HEK293 (cell line): Measurements from ENCODE around the gene TRPC4AP.

Experiments used
- CTCF ChIA-PET: fragments of 350-600 bp; formaldehyde crosslinking; extraction: SDS; loops from one replicate; lab custom pipeline; 2021; ENCODE audit warnings: antibody characterized with exemption; lab: Yijun Ruan, JAX
- POLR2A ChIA-PET: fragments of 300-600 bp; formaldehyde crosslinking; extraction: SDS; loops from one replicate; lab custom pipeline; 2020; ENCODE audit warnings: antibody characterized with exemption, inconsistent platforms; lab: Yijun Ruan, JAX
- H3K27ac ChIP-seq: fragments of 200-500 bp; sonication (Bioruptor generic); 2 replicates; pipeline ENCODE4 v1.5.1; 2014; ENCODE audit warnings: low read depth, low read length, control low read depth, inconsistent platforms; ENCODE audit errors: extremely low read depth
- H3K36me3 ChIP-seq, 2 experiments: fragments of 200-500 bp in 1 of 2; sonication (Bioruptor generic) in 1 of 2; 1 replicate in 1 of 2; 2 replicates in 1 of 2; pipeline ENCODE4 v1.5.1; 2014 to 2017; ENCODE audit warnings: inconsistent platforms in 2 of 2, low read length in 2 of 2; ENCODE audit not compliant: control insufficient read depth in 2 of 2, insufficient read depth in 1 of 2
- H3K4me1 ChIP-seq: fragments of 200-500 bp; sonication (Bioruptor generic); 2 replicates; pipeline ENCODE4 v1.5.1; 2014; ENCODE audit warnings: mild to moderate bottlenecking, low read length, inconsistent platforms; ENCODE audit not compliant: control insufficient read depth, insufficient read depth
- H3K4me3 ChIP-seq: 2 replicates; pipeline ENCODE4 v1.5.1; 2011; ENCODE audit warnings: low read depth, mild to moderate bottlenecking, control low read depth, low read length, moderate library complexity
- H3K9me3 ChIP-seq: fragments of 200-500 bp; sonication (Bioruptor generic); 2 replicates; pipeline ENCODE4 v1.5.1; 2014; ENCODE audit warnings: low read depth, low read length, inconsistent platforms; ENCODE audit not compliant: control insufficient read depth, insufficient read depth
- GLI2 ChIP-seq: fragments of 450-650 bp; formaldehyde crosslinking; IDR thresholded peaks from 2 replicates; pipeline ENCODE4; 2017; ENCODE audit warnings: missing biosample characterization, missing genetic modification characterization, low read depth, borderline replicate concordance
- ZBTB1 ChIP-seq: fragments of 450-650 bp; formaldehyde crosslinking; IDR thresholded peaks from 2 replicates; pipeline ENCODE4 v1.5.1; 2016; ENCODE audit warnings: missing biosample characterization, missing genetic modification characterization
- ZNF223 ChIP-seq: fragments of 450-650 bp; formaldehyde crosslinking; IDR thresholded peaks from 2 replicates; pipeline ENCODE4 v1.5.1; 2016; ENCODE audit warnings: missing biosample characterization, missing genetic modification characterization
- ZNF302 ChIP-seq: fragments of 450-650 bp; formaldehyde crosslinking; IDR thresholded peaks from 2 replicates; pipeline ENCODE4 v1.5.1; 2016; ENCODE audit warnings: missing biosample characterization, missing genetic modification characterization, low read depth
- ZNF324 ChIP-seq: fragments of 450-650 bp; formaldehyde crosslinking; IDR thresholded peaks from 2 replicates; pipeline ENCODE4 v1.5.1; 2016; ENCODE audit warnings: missing biosample characterization, missing genetic modification characterization
- ZNF423 ChIP-seq: fragments of 450-650 bp; formaldehyde crosslinking; IDR thresholded peaks from 2 replicates; pipeline ENCODE4 v1.5.1; 2016; ENCODE audit warnings: missing biosample characterization, missing genetic modification characterization
- ZNF510 ChIP-seq: fragments of 450-650 bp; formaldehyde crosslinking; IDR thresholded peaks from 2 replicates; pipeline ENCODE4 v1.5.1; 2018; ENCODE audit warnings: mild to moderate bottlenecking, missing genetic modification characterization, missing biosample characterization; ENCODE audit not compliant: insufficient replicate concordance
- ZNF600 ChIP-seq: fragments of 450-650 bp; formaldehyde crosslinking; IDR thresholded peaks from 2 replicates; pipeline ENCODE4 v1.5.1; 2016; ENCODE audit warnings: missing biosample characterization, missing genetic modification characterization
- ZNF629 ChIP-seq: fragments of 450-650 bp; formaldehyde crosslinking; IDR thresholded peaks from 2 replicates; pipeline ENCODE4 v1.5.1; 2017; ENCODE audit warnings: missing biosample characterization, missing genetic modification characterization
- ZNF677 ChIP-seq: fragments of 450-650 bp; IDR thresholded peaks from 2 replicates; pipeline ENCODE4 v1.5.0; 2018; ENCODE audit warnings: missing biosample characterization, mild to moderate bottlenecking, missing genetic modification characterization, moderate library complexity
- TF ChIP-seq, protein P1 (sequence below): fragments of 450-650 bp; formaldehyde crosslinking; IDR thresholded peaks from 2 replicates; pipeline ENCODE4 v1.5.1; 2016; ENCODE audit warnings: missing biosample characterization, missing genetic modification characterization
- TF ChIP-seq, protein P2 (sequence below): fragments of 450-650 bp; formaldehyde crosslinking; IDR thresholded peaks from 2 replicates; pipeline ENCODE4 v1.5.1; 2016; ENCODE audit warnings: missing biosample characterization, missing genetic modification characterization
- TF ChIP-seq, protein P3 (sequence below): fragments of 450-650 bp; formaldehyde crosslinking; IDR thresholded peaks from 2 replicates; pipeline ENCODE4 v1.5.1; 2017; ENCODE audit warnings: missing biosample characterization, missing genetic modification characterization
- TF ChIP-seq, protein P4 (sequence below): fragments of 450-650 bp; formaldehyde crosslinking; IDR thresholded peaks from 2 replicates; pipeline ENCODE4 v1.5.1; 2016; ENCODE audit warnings: missing biosample characterization, missing genetic modification characterization
- TF ChIP-seq, protein P5 (sequence below): fragments of 450-650 bp; formaldehyde crosslinking; IDR thresholded peaks from 2 replicates; pipeline ENCODE4 v1.5.1; 2016; ENCODE audit warnings: missing biosample characterization, missing genetic modification characterization

Gene TRPC4AP

DNA sequence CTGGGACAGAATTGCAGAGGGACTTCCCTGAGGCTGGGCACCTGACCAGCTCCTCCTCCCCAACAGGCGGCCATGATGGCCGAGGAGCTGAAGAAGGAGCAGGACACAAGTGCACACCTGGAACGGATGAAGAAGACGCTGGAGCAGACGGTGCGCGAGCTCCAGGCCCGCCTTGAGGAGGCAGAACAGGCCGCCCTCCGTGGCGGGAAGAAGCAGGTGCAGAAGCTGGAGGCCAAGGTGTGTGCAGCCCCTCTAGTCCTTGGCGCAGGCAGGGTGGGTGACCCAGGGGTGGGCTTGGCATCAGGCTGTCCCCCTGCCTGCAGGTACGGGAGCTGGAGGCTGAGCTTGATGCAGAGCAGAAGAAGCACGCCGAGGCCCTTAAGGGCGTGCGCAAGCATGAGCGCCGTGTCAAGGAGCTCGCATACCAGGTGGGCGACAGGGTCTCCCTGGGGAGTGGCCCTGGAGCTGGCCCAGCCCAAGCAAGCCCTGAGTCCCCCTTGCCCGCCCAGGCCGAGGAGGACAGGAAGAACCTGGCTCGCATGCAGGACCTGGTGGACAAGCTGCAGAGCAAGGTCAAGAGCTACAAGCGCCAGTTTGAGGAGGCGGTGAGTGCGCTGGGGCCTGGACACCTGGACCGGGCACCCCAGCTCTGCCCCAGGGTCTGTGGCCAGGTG is 91.5 kb downstream of the TRPC4AP start:
- Histone ChIP-seq H3K4me3 (no peak overlapping the region), H3K4me1 (no peaks in the 10 kb centered on the region), H3K9me3 (no peaks in the 10 kb centered on the region), H3K27ac (no peak overlapping the region), H3K36me3 (peaks cover 0 to 94% of the 10 kb centered on the region in 2 experiments; a peak in 2 of 3 replicates)
- no peak for TF ChIP-seq ZBTB1
- TF ChIP-seq, protein P1, sequence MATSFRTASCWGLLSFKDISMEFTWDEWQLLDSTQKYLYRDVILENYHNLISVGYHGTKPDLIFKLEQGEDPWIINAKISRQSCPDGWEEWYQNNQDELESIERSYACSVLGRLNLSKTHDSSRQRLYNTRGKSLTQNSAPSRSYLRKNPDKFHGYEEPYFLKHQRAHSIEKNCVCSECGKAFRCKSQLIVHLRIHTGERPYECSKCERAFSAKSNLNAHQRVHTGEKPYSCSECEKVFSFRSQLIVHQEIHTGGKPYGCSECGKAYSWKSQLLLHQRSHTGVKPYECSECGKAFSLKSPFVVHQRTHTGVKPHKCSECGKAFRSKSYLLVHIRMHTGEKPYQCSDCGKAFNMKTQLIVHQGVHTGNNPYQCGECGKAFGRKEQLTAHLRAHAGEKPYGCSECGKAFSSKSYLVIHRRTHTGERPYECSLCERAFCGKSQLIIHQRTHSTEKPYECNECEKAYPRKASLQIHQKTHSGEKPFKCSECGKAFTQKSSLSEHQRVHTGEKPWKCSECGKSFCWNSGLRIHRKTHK, result no peak
- no peak for TF ChIP-seq GLI2 (tag by site-specific recombination)
- ChIA-PET POLR2A (no interaction called here), CTCF (interaction anchor here (0.6 to 1.1 kb wide), 7 partner anchors 9 to 277 kb away, joined by 3 to 5 read pairs (median 4); no protein-coding TSS in a partner anchor)

DNA sequence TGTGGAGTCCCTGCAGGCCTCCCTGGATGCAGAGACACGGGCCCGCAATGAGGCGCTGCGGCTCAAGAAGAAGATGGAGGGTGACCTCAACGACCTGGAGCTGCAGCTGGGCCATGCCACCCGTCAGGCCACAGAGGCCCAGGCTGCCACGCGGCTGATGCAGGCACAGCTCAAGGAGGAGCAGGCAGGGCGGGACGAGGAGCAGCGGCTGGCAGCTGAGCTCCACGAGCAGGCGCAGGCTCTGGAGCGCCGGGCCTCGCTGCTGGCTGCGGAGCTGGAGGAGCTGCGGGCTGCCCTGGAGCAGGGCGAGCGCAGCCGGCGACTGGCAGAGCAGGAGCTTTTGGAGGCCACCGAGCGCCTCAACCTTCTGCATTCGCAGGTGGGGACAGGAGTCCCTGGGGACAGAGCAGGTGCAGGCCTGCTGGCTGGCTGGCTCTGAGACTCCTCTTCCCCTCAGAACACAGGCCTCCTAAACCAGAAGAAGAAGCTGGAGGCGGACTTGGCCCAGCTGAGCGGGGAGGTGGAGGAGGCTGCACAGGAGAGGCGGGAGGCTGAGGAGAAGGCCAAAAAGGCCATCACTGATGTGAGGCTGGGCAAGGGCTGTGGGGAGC is 92.2 kb downstream of the TRPC4AP start:
- Histone ChIP-seq H3K4me3 (no peak overlapping the region), H3K4me1 (no peaks in the 10 kb centered on the region), H3K27ac (no peak overlapping the region), H3K36me3 (peaks cover 0 to 94% of the 10 kb centered on the region in 2 experiments; a peak in 2 of 3 replicates), H3K9me3 (no peaks in the 10 kb centered on the region)
- POLR2A ChIA-PET, result no interaction called here
- CTCF ChIA-PET, result interaction anchor here (0.6 to 0.7 kb wide), 3 partner anchors 8 to 276 kb away, joined by 3 to 4 read pairs (median 3); no protein-coding TSS in a partner anchor
- peak; percentile 84 for TF ChIP-seq ZNF600 (tag by site-specific recombination)
- no peak for TF ChIP-seq ZNF510 (tag by site-specific recombination)
- TF ChIP-seq ZNF223, result 0 out of 2 replicates have a peak, but pooled peaks have one; percentile 48

DNA sequence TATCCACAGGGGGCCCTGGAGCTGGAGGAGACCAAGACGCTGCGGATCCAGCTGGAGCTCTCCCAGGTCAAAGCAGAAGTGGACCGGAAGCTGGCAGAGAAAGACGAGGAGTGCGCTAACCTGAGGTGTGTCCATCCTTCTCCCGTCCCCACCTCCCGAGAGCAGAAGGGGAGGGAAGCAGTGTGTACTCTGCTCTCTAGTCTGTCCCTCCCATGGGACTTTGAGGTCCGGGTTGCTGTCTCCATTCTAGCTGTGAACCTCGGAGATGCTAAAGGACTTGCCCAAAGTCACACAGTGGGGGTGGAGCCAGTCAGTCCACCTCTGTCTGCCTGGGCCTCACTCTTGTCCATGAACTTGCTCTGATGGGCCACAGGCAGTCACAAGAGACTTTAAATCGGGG is 92.8 kb downstream of the TRPC4AP start:
- ChIA-PET CTCF (interaction anchor here (0.6 kb wide), 2 partner anchors 29 to 97 kb away, joined by 3 to 5 read pairs; no protein-coding TSS in a partner anchor), POLR2A (no interaction called here)
- TF ChIP-seq, protein P2, sequence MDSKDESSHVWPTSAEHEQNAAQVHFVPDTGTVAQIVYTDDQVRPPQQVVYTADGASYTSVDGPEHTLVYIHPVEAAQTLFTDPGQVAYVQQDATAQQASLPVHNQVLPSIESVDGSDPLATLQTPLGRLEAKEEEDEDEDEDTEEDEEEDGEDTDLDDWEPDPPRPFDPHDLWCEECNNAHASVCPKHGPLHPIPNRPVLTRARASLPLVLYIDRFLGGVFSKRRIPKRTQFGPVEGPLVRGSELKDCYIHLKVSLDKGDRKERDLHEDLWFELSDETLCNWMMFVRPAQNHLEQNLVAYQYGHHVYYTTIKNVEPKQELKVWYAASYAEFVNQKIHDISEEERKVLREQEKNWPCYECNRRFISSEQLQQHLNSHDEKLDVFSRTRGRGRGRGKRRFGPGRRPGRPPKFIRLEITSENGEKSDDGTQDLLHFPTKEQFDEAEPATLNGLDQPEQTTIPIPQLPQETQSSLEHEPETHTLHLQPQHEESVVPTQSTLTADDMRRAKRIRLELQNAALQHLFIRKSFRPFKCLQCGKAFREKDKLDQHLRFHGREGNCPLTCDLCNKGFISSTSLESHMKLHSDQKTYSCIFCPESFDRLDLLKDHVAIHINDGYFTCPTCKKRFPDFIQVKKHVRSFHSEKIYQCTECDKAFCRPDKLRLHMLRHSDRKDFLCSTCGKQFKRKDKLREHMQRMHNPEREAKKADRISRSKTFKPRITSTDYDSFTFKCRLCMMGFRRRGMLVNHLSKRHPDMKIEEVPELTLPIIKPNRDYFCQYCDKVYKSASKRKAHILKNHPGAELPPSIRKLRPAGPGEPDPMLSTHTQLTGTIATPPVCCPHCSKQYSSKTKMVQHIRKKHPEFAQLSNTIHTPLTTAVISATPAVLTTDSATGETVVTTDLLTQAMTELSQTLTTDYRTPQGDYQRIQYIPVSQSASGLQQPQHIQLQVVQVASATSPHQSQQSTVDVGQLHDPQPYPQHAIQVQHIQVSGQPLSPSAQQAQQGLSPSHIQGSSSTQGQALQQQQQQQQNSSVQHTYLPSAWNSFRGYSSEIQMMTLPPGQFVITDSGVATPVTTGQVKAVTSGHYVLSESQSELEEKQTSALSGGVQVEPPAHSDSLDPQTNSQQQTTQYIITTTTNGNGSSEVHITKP (tag by site-specific recombination), result 0 out of 2 replicates have a peak, but pooled peaks have one; percentile 7
- no peak for TF ChIP-seq ZBTB1
- Histone ChIP-seq H3K9me3 (no peaks in the 10 kb centered on the region), H3K4me1 (no peaks in the 10 kb centered on the region), H3K27ac (no peak overlapping the region), H3K4me3 (no peak overlapping the region), H3K36me3 (peaks cover 0 to 91% of the 10 kb centered on the region in 2 experiments; a peak in 2 of 3 replicates)

DNA sequence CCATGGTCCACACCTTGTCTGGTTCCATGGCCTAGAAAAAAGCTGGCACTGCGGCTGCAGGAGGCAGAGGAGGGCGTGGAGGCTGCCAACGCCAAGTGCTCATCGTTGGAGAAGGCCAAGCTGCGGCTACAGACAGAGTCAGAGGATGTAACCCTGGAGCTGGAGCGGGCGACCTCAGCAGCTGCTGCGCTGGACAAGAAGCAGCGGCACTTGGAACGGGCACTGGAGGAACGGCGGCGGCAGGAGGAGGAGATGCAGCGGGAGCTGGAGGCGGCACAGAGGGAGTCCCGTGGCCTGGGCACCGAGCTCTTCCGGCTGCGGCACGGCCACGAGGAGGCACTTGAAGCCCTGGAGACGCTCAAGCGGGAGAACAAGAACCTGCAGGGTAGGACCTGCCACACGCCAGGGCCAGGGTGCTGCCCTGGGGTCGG is 93.6 kb downstream of the TRPC4AP start:
- H3K36me3 ChIP-seq, result peaks cover 0 to 91% of the 10 kb centered on the region in 2 experiments; a peak in 1 of 3 replicates
- ChIA-PET CTCF (interaction anchor here (0.9 to 1.8 kb wide), 2 partner anchors 125 to 164 kb away, joined by 3 to 6 read pairs; no protein-coding TSS in a partner anchor), POLR2A (no interaction called here)
- no peaks in the 10 kb centered on the region for H3K4me1 ChIP-seq
- H3K27ac ChIP-seq, result no peak overlapping the region
- no peaks in the 10 kb centered on the region for H3K9me3 ChIP-seq
- no peak overlapping the region for H3K4me3 ChIP-seq
- TF ChIP-seq, protein P3, sequence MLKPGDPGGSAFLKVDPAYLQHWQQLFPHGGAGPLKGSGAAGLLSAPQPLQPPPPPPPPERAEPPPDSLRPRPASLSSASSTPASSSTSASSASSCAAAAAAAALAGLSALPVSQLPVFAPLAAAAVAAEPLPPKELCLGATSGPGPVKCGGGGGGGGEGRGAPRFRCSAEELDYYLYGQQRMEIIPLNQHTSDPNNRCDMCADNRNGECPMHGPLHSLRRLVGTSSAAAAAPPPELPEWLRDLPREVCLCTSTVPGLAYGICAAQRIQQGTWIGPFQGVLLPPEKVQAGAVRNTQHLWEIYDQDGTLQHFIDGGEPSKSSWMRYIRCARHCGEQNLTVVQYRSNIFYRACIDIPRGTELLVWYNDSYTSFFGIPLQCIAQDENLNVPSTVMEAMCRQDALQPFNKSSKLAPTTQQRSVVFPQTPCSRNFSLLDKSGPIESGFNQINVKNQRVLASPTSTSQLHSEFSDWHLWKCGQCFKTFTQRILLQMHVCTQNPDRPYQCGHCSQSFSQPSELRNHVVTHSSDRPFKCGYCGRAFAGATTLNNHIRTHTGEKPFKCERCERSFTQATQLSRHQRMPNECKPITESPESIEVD (tag by site-specific recombination), result no peak
- no peak for TF ChIP-seq ZNF423 (tag by site-specific recombination)
- TF ChIP-seq, protein P4, sequence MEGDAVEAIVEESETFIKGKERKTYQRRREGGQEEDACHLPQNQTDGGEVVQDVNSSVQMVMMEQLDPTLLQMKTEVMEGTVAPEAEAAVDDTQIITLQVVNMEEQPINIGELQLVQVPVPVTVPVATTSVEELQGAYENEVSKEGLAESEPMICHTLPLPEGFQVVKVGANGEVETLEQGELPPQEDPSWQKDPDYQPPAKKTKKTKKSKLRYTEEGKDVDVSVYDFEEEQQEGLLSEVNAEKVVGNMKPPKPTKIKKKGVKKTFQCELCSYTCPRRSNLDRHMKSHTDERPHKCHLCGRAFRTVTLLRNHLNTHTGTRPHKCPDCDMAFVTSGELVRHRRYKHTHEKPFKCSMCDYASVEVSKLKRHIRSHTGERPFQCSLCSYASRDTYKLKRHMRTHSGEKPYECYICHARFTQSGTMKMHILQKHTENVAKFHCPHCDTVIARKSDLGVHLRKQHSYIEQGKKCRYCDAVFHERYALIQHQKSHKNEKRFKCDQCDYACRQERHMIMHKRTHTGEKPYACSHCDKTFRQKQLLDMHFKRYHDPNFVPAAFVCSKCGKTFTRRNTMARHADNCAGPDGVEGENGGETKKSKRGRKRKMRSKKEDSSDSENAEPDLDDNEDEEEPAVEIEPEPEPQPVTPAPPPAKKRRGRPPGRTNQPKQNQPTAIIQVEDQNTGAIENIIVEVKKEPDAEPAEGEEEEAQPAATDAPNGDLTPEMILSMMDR (tag by site-specific recombination), result no peak
- TF ChIP-seq ZNF629 (tag by site-specific recombination), result no peak
- no peak for TF ChIP-seq ZNF324
- TF ChIP-seq, protein P5, sequence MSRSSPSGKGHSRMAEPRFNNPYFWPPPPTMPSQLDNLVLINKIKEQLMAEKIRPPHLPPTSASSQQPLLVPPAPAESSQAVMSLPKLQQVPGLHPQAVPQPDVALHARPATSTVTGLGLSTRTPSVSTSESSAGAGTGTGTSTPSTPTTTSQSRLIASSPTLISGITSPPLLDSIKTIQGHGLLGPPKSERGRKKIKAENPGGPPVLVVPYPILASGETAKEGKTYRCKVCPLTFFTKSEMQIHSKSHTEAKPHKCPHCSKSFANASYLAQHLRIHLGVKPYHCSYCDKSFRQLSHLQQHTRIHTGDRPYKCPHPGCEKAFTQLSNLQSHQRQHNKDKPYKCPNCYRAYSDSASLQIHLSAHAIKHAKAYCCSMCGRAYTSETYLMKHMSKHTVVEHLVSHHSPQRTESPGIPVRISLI, result no peak
- TF ChIP-seq ZNF677 (tag by site-specific recombination), result no peak
- no peak for TF ChIP-seq ZNF302
